Posterior cingulate gyrus (tissue), 11 donors: Measurements from ENCODE around the gene CPB1.
"Not testable (repeated sequence)": the region's sequence is repeated elsewhere in the genome, so short reads cannot be mapped to it uniquely, and the experiment has no call there.

ENCODE experiments used
- DNase-seq, 10 donors: peaks; one replicate each; pipeline versions ENCODE4 v3.0.0 to v3.0.0-alpha.2; 2020 to 2021; ENCODE audit warnings: mixed read lengths in 3 of 10
- intact Hi-C: fragments of 100-400 bp; cut with DNase I; formaldehyde crosslinking; loops from one replicate; pipeline ENCODE4 v1.15.1; 2023

CPB1 gene

GRCh38 chr3:148827585-148827984 is at the start of gene CPB1:
Gene CPB1 (plus strand): TSS chr3:148827811. CDS start chr3:148827824, 13 bp downstream.
- no peak for DNase-seq
- intact Hi-C loops, result no loop called here

GRCh38 chr3:148778926-148779325 is 48.7 kb upstream of the CPB1 start:
- intact Hi-C loops, result no loop called here
- DNase-seq, result peak in 1 of 10 donors; percentile 69

GRCh38 chr3:148785026-148785425 is 42.6 kb upstream of the CPB1 start:
- intact Hi-C loops, DNase-seq: not testable (repeated sequence)

GRCh38 chr3:148786159-148786558 is 41.5 kb upstream of the CPB1 start:
- intact Hi-C loops, result not testable (repeated sequence)
- DNase-seq, result peak in 1 of 10 donors; percentile 77

GRCh38 chr3:148789146-148789545 is 38.5 kb upstream of the CPB1 start:
- DNase-seq, result no peak
- intact Hi-C loops, result no loop called here

- no peak for DNase-seq
- intact Hi-C loops, result no loop called here
Observed at GRCh38 chr3:148789906-148790305, 37.7 kb upstream of the CPB1 start.

- no peak for DNase-seq
- intact Hi-C loops, result no loop called here
Observed at GRCh38 chr3:148790370-148790769, 37.2 kb upstream of the CPB1 start.

GRCh38 chr3:148790851-148791735 is 36.5 kb upstream of the CPB1 start:
- peak in 7 of 10 donors; percentile 13 to 86 (median 51) for DNase-seq
- intact Hi-C loops, result no loop called here

- intact Hi-C loops, result no loop called here
- DNase-seq, result no peak
Observed at GRCh38 chr3:148791920-148792319, 35.7 kb upstream of the CPB1 start.

- intact Hi-C loops, result no loop called here
- DNase-seq, result no peak
Observed at GRCh38 chr3:148792516-148792915, 35.1 kb upstream of the CPB1 start.

- intact Hi-C loops, result no loop called here
Observed at GRCh38 chr3:148796799-148797198, 30.8 kb upstream of the CPB1 start.

GRCh38 chr3:148797795-148798194 is 29.8 kb upstream of the CPB1 start:
- no peak for DNase-seq

More at GRCh38 chr3:148796799-148797198, 30.8 kb upstream of the CPB1 start:
- no peak for DNase-seq

GRCh38 chr3:148800414-148800813 is 27.2 kb upstream of the CPB1 start:
- DNase-seq, result no peak

More at GRCh38 chr3:148797795-148798194, 29.8 kb upstream of the CPB1 start:
- intact Hi-C loops, result no loop called here

GRCh38 chr3:148809835-148810234 is 17.8 kb upstream of the CPB1 start:
- intact Hi-C loops, result no loop called here
- DNase-seq, result no peak

More at GRCh38 chr3:148800414-148800813, 27.2 kb upstream of the CPB1 start:
- intact Hi-C loops, result no loop called here

GRCh38 chr3:148815316-148816110 is 12.1 kb upstream of the CPB1 start:
- intact Hi-C loops, result no loop called here
- DNase-seq, result no peak

GRCh38 chr3:148816427-148816826 is 11.2 kb upstream of the CPB1 start:
- no peak for DNase-seq

GRCh38 chr3:148816981-148817525 is 10.6 kb upstream of the CPB1 start:
- DNase-seq, result no peak
- intact Hi-C loops, result no loop called here

More at GRCh38 chr3:148816427-148816826, 11.2 kb upstream of the CPB1 start:
- intact Hi-C loops, result no loop called here

GRCh38 chr3:148820361-148821245 is 7.0 kb upstream of the CPB1 start:
- DNase-seq, result no peak

GRCh38 chr3:148823026-148823425 is 4.6 kb upstream of the CPB1 start:
- intact Hi-C loops, result no loop called here
- no peak for DNase-seq

More at GRCh38 chr3:148820361-148821245, 7.0 kb upstream of the CPB1 start:
- intact Hi-C loops, result no loop called here

- intact Hi-C loops, result no loop called here
- DNase-seq, result peak in 1 of 10 donors; percentile 53
Observed at GRCh38 chr3:148825476-148825875, 2.1 kb upstream of the CPB1 start.
